Natural killer cell (primary cell): ENCODE measurements around the gene PLPP1. TPM values are rescaled to one million over a fixed set of nuclear protein-coding genes. Genes with fewer than 3 reads are reported as not detected.

Source experiments
- ATAC-seq, 3 donors: fragments of 150-1000 bp in 2 of 3; fragments of 200-7000 bp in 1 of 3; cut with Tn5 transposase; 1 replicate in 1 of 3; 2 replicates in 2 of 3; pipeline ENCODE4 v1.10.0; 2021; ENCODE audit warnings: mild to moderate bottlenecking in 2 of 3, moderate library complexity in 2 of 3
- DNase-seq, 2 donors: peaks; one replicate each; pipeline versions ENCODE4 v3.0.0 to v3.0.0-alpha.2; 2013 to 2021; ENCODE audit warnings: mixed read lengths in 1 of 2
- H3K27ac ChIP-seq: one replicate; pipeline ENCODE4 v1.5.1; 2013; ENCODE audit warnings: mild to moderate bottlenecking, low read length
- H3K27me3 ChIP-seq: one replicate; pipeline ENCODE4 v1.6.1; 2013; ENCODE audit warnings: low read length; ENCODE audit not compliant: control insufficient read depth, insufficient read depth
- H3K36me3 ChIP-seq: one replicate; pipeline ENCODE4 v1.6.1; 2013; ENCODE audit warnings: low read length; ENCODE audit not compliant: control insufficient read depth, insufficient read depth
- H3K4me1 ChIP-seq: one replicate; pipeline ENCODE4 v1.6.1; 2013; ENCODE audit warnings: low read length; ENCODE audit not compliant: control insufficient read depth, insufficient read depth
- H3K4me3 ChIP-seq: one replicate; pipeline ENCODE4 v1.5.1; 2013; ENCODE audit warnings: low read length
- H3K9me3 ChIP-seq: one replicate; pipeline ENCODE4 v1.6.1; 2013; ENCODE audit warnings: low read length; ENCODE audit not compliant: control insufficient read depth, insufficient read depth
- H3K27ac Mint-ChIP-seq, 2 donors: one replicate each; pipeline ENCODE4 v1.8.0; 2022; ENCODE audit warnings: mild to moderate bottlenecking in 2 of 2, mixed read lengths in 2 of 2, moderate library complexity in 1 of 2
- H3K27me3 Mint-ChIP-seq, 2 donors: one replicate each; pipeline ENCODE4 v1.8.0; 2022; ENCODE audit warnings: low read depth in 2 of 2, mixed read lengths in 2 of 2
- H3K36me3 Mint-ChIP-seq: one replicate; pipeline ENCODE4 v1.8.0; 2022; ENCODE audit warnings: mixed read lengths
- H3K4me1 Mint-ChIP-seq, 2 donors: one replicate each; pipeline ENCODE4 v1.8.0; 2022; ENCODE audit warnings: mixed read lengths in 2 of 2
- H3K4me3 Mint-ChIP-seq: one replicate; pipeline ENCODE4 v1.8.0; 2022; ENCODE audit warnings: mild to moderate bottlenecking, moderate library complexity, mixed read lengths
- H3K9me3 Mint-ChIP-seq, 2 donors: one replicate each; pipeline ENCODE4 v1.8.0; 2022; ENCODE audit warnings: mixed read lengths in 2 of 2
- WGBS: methylation state at CpG from one replicate; pipeline ENCODE4 v1.1.7; 2013; ENCODE audit warnings: missing lambda C conversion rate; ENCODE audit not compliant: insufficient coverage; 5-methylcytosine and 5-hydroxymethylcytosine counted together
- intact Hi-C: fragments of 100-400 bp; cut with micrococcal nuclease; formaldehyde crosslinking; loops from one replicate; pipeline ENCODE4 v1.14.2; 2022
- total RNA-seq, 4 donors: library from RNA; stranded (reverse); fragments of 120-200 nt in 1 of 4; gene quantifications; one replicate each; pipeline versions ENCODE4 v1.2.3 to v1.2.4, GENCODE V29; 2013 to 2022
- TF ChIP-seq, protein P1 (sequence below): fragments of 200-600 bp; IDR thresholded peaks from one replicate; pipeline ENCODE4 v1.8.0; 2022; ENCODE audit warnings: antibody characterized with exemption

PLPP1 gene
- total RNA-seq, 3 donors from 2014 or later (not counting 1 experiment from before 2014, with no cell fraction given): 3.3 to 5.5 (median 4.2) TPM

DNA sequence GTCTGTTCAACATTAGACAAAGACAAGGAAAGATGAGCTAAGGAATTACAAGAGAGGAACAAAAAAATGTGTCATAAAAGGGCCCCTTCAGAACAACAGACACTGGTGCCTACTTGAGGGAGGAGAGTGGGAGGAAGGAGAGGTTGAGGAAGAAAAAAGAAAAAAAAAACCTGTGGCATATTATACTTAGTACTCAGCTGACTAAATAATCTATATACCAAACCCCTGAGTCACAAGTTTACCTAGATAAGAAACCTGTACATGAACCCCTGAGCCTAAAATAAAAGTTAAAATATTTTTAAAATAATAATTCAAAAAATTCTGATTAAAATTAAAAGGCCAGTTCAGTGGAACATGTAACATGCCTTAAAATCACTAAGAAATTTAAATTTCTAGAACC is 119.7 kb downstream of the PLPP1 start:
- no peak overlapping the region for H3K4me3 ChIP-seq
- DNase-seq (no peak), ATAC-seq (no peak)
- H3K27ac ChIP-seq: no peak overlapping the region
- H3K4me1 ChIP-seq: no peaks in the 10 kb centered on the region
- no peaks in the 10 kb centered on the region for H3K4me1 Mint-ChIP-seq
- no peaks in the 10 kb centered on the region for H3K9me3 Mint-ChIP-seq
- H3K27ac Mint-ChIP-seq: no peak overlapping the region
- no peaks in the 10 kb centered on the region for H3K27me3 ChIP-seq
- H3K9me3 ChIP-seq: no peaks in the 10 kb centered on the region
- no peak overlapping the region for H3K4me3 Mint-ChIP-seq
- H3K36me3 Mint-ChIP-seq: peaks cover 25% of the 10 kb centered on the region
- TF ChIP-seq, protein P1, sequence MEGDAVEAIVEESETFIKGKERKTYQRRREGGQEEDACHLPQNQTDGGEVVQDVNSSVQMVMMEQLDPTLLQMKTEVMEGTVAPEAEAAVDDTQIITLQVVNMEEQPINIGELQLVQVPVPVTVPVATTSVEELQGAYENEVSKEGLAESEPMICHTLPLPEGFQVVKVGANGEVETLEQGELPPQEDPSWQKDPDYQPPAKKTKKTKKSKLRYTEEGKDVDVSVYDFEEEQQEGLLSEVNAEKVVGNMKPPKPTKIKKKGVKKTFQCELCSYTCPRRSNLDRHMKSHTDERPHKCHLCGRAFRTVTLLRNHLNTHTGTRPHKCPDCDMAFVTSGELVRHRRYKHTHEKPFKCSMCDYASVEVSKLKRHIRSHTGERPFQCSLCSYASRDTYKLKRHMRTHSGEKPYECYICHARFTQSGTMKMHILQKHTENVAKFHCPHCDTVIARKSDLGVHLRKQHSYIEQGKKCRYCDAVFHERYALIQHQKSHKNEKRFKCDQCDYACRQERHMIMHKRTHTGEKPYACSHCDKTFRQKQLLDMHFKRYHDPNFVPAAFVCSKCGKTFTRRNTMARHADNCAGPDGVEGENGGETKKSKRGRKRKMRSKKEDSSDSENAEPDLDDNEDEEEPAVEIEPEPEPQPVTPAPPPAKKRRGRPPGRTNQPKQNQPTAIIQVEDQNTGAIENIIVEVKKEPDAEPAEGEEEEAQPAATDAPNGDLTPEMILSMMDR: no peak
- H3K27me3 Mint-ChIP-seq: no peaks in the 10 kb centered on the region
- intact Hi-C loops: no loop called here
- H3K36me3 ChIP-seq: peaks cover 58% of the 10 kb centered on the region

DNA sequence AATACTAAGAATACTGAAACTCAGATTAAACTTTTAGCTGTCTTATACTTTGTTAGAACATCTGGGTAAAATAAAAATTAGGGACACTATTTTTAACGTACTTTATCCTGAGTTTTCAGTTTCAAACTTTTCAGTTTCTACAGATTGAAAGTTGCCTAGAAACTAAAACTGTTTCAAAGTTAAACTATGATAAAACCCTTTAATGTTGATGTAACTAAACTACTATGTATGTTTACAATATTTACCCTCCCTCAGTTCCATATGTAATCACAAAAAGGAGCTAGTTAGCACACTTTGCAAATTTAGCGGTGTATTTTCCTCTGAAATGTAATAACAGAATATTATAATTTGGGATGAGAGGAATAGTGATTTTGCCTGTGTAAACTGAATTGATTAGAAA is 121.1 kb downstream of the PLPP1 start:
- peaks cover 25% of the 10 kb centered on the region for H3K36me3 Mint-ChIP-seq
- Histone ChIP-seq H3K4me1 (no peaks in the 10 kb centered on the region), H3K27ac (no peak overlapping the region), H3K4me3 (no peak overlapping the region), H3K27me3 (no peaks in the 10 kb centered on the region), H3K9me3 (no peaks in the 10 kb centered on the region), H3K36me3 (peaks cover 54% of the 10 kb centered on the region)
- DNase-seq: no peak
- no peak overlapping the region for H3K4me3 Mint-ChIP-seq
- no peaks in the 10 kb centered on the region for H3K4me1 Mint-ChIP-seq
- no CpG with 5 or more reads among the region's 2 CpGs for WGBS
- ATAC-seq: no peak
- intact Hi-C loops: no loop called here
- H3K27me3 Mint-ChIP-seq: no peaks in the 10 kb centered on the region
- H3K27ac Mint-ChIP-seq: no peak overlapping the region
- TF ChIP-seq, protein P1: no peak
- no peaks in the 10 kb centered on the region for H3K9me3 Mint-ChIP-seq

DNA sequence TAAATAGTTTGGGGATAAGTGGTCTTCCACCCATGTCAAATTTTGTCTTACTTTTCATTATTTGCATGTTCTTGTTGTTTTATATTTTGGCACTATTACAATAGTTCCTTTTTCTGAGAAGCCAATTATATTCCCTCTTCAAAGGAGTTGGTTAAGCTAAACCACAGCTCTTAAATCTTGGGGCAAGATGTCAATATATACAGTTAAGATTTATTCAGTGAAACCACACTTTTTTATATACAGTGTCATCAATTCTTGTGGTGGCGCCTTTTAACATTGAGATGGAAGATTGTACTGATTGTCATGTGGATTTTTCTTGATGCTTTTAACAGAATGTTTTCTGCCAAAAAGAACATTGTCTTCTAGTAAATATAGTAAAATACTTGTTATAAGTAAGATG is 122.9 kb downstream of the PLPP1 start:
- ATAC-seq (no peak), DNase-seq (no peak)
- WGBS: no CpG with 5 or more reads among the region's 1 CpG
- H3K4me3 ChIP-seq: no peak overlapping the region
- Mint-ChIP-seq H3K36me3 (peaks cover 25% of the 10 kb centered on the region), H3K9me3 (no peaks in the 10 kb centered on the region), H3K27me3 (no peaks in the 10 kb centered on the region), H3K4me1 (peaks cover 0 to 5% of the 10 kb centered on the region in 2 donors), H3K27ac (no peak overlapping the region), H3K4me3 (no peak overlapping the region)
- TF ChIP-seq, protein P1: no peak
- peaks cover 58% of the 10 kb centered on the region for H3K36me3 ChIP-seq
- H3K4me1 ChIP-seq: no peaks in the 10 kb centered on the region
- no peaks in the 10 kb centered on the region for H3K9me3 ChIP-seq
- H3K27ac ChIP-seq: no peak overlapping the region
- intact Hi-C loops: no loop called here
- H3K27me3 ChIP-seq: no peaks in the 10 kb centered on the region

DNA sequence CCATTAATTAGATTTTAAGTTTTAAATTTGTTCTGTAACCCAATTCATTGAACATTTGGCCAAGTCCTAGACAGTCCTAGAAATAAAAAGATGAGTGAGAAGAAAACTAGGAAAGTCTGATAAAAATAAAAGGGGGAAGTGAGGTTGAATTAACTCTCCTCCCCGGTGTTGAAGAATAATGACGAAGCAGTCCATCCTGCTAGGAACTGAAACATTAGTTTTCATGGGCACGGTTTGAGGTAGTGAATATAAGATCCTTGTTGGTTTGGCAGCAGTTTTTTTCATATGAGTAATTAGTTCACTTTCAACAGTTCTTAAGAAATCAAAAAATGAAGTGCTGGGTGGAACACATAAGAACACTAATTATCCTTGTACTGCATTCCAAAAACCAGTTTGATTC is 123.9 kb downstream of the PLPP1 start:
- WGBS: 67% methylated on average over 2 of the region's 3 CpGs
- H3K4me1 ChIP-seq: no peaks in the 10 kb centered on the region
- H3K9me3 Mint-ChIP-seq: no peaks in the 10 kb centered on the region
- peaks cover 23% of the 10 kb centered on the region for H3K36me3 Mint-ChIP-seq
- H3K27ac ChIP-seq: no peak overlapping the region
- H3K4me3 Mint-ChIP-seq: no peak overlapping the region
- H3K4me1 Mint-ChIP-seq: peaks cover 0 to 5% of the 10 kb centered on the region in 2 donors
- H3K4me3 ChIP-seq: no peak overlapping the region
- H3K9me3 ChIP-seq: no peaks in the 10 kb centered on the region
- peaks cover 63% of the 10 kb centered on the region for H3K36me3 ChIP-seq
- DNase-seq: no peak
- ATAC-seq: no peak
- TF ChIP-seq, protein P1: no peak
- H3K27ac Mint-ChIP-seq: no peak overlapping the region
- H3K27me3 Mint-ChIP-seq: no peaks in the 10 kb centered on the region
- intact Hi-C loops: no loop called here
- H3K27me3 ChIP-seq: no peaks in the 10 kb centered on the region
